ENCODE data around the gene MAMDC4.
"Not testable (repeated sequence)": the region's sequence is repeated elsewhere in the genome, so short reads cannot be mapped to it uniquely, and the experiment has no call there.

Gene MAMDC4

DNA sequence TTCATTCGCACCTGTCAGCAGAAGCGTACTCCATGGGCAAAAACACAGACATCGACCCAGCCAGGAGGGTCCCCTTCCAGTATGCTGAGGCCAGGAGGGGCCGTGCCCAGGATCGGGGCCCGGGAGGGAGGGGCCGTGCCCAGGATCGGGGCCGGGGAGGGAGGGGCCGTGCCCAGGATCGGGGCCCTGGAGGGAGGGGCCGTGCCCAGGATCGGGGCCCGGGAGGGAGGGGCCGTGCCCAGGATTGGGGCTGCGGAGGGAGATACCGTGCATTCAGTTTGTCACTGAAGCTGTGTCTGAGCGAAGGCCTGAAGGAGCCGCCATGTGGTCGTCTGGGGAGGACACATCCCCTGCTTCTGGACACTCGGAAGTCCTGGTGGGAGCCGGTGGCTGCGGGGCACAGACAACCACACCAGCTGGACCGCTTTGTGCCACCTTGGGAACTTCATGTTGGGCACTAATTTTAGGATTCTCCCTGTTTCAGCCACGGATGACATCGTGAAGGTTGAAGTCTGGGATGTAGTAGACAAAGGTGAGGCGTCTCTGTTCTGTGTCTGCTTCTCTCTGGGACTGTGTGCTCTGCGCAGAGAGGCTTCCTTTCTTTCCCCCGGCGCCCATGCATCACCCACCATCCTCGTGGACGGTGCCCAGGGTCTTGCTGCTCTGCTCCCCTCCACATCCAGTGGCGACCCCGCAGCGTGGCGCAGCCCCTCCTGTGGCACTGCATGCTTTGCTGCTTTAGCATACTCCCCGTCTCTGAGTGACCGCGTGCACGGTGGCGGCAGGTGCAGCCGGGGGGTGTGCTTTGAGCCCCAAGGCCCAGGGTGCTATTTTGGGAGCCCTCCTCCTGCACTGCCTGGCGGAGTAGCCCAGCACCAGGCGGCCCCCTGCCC lies 26.6 kb upstream of the MAMDC4 start:
- no peak for DNase-seq (ENCODE audit: low spot score)

DNA sequence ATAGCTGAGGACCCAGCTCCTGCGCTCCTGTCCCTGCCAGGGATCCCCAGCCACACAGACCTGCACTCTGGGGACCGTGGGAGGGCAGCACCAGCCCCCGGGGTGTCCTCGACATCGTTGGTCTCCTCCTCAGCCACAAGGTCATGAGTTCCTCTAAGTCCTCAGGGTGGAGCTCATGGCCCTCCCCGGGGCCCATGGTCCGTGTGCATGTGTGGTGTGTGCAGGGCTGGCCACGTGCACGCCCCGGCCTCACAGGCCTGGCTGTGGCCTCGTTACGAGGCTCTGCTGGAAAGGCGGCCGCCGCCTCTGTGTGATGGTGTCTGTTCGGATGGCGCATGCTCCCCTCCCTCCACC lies 26.0 kb upstream of the MAMDC4 start:
- DNase-seq (ENCODE audit: low spot score), result no peak

DNA sequence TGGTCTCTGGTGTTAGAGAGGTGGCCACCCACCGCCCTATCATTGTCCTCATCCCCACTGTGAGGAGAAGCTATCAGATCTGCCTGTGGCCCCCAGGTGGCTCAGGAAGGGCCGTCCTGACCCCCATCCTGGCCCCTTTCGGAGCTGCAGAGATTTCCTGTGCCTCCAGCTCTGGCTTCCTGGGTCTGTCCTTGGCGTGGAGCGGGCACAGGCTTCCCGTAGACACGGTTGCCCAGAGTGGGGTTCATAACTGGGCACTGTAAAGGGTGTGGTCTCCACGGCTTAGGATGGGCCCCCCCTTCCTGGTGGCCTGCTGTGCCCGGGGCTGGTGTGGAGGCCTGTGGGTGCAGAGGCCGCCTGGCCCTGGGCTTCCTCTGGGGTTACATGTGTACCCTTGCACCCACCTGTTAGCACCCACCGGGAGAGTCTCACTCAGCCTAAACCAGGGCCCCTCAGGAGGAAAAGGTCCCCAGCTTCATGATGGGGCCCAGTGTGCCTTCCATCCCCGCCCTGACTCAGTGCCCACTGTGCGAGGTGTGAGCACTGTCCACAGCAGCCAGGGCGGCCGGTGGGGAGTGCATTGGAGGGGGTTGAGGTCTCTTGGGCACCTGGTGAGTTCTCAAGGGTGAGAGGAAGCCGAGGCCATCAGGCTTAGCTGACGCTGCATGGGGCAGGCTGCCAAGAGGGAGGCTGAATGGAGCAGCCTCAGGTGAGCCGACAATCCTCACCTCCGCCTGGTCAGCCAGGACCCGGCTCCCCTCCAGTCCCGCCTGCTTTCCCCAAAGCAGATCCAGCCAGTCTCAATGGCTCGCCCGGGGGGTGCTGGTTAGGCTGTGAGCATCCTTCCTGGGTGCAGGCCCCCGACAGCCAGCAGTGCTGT lies 25.2 kb upstream of the MAMDC4 start:
- no peak for DNase-seq (ENCODE audit: low spot score)

DNA sequence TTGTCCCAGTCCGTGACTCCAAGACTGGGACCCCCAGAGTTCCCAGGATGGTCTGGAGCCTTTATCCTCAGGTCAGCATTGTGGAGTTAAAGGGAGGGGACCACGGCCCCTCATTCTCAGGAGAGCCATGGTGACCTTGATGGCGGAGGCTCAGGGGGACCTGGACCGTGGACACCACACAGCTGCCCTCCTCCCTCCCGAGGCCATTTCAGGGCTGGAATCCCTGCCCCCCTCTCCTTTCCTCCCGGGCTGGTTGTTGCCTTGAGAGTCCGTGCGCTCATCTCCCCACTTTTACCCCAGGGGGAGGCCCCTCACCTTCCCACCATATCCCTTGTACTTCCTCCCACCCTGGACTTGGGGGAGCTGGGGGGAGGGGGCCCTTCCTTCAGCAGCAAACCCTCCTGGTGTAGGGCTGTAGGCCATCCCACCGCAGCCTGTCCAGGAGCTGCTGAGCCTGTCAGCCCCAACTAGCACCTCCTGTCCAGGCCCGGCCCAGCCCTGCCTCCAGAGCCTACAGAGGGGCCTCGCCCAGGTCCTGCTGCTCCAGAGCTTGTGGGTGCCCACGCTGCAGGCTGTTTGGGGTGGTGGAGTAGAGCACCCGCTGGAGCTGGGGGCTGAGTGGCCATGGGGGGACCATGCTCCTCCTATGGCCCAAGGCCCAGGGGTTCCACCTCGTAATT lies 24.2 kb upstream of the MAMDC4 start:
- no peak for DNase-seq (ENCODE audit: low spot score)

DNA sequence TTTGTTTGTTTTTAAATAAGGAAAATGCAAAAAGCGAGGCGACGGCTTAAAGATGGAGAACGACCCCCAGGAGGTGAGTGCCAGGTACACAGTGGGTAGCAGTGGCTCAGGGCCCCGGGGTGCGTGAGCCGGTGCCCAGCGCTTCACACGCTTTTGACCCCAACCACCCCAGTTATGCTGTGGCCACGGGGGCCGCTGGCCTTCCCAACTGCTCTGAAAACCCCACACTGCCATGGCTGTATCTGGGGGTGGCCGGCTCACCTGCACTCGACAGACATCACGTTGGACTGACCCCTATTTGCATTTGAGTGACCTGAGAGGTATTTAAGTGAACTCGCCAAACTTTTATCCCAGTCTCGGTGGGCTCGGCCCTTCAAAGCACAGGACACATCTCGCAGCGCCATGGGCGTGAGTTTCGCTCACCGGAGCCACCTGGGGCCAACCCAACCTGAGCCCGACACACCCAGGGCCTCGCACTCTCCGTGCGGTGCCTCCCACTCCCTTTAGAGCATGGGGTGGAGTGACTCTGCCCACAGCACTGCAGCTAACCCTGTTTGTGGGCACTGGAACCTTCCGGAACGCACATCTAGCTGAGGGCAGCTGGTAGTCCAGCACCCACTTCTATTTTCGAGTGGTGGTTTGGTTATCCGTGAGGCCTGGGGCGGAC lies 23.5 kb upstream of the MAMDC4 start:
- no peak for DNase-seq (ENCODE audit: low spot score)

DNA sequence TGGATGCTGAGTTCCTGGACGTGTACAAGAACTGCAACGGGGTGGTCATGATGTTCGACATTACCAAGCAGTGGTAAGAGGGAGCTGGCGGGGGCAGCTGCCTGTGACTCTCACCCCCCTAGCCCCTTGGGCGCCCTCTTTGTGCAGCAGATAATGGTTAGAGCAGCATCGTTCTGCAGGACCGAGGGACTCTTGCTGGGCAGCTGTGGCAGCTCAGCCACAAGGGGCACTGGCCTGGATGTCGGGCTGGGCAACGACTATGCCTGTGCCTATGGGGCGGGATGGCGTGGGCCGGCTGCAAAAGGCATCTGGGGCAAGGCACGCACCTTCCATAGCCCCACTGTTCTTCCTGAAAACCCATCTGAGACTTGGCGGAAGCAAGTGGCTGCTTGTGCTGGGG lies 22.7 kb upstream of the MAMDC4 start:
- no peak for DNase-seq (ENCODE audit: low spot score)

DNA sequence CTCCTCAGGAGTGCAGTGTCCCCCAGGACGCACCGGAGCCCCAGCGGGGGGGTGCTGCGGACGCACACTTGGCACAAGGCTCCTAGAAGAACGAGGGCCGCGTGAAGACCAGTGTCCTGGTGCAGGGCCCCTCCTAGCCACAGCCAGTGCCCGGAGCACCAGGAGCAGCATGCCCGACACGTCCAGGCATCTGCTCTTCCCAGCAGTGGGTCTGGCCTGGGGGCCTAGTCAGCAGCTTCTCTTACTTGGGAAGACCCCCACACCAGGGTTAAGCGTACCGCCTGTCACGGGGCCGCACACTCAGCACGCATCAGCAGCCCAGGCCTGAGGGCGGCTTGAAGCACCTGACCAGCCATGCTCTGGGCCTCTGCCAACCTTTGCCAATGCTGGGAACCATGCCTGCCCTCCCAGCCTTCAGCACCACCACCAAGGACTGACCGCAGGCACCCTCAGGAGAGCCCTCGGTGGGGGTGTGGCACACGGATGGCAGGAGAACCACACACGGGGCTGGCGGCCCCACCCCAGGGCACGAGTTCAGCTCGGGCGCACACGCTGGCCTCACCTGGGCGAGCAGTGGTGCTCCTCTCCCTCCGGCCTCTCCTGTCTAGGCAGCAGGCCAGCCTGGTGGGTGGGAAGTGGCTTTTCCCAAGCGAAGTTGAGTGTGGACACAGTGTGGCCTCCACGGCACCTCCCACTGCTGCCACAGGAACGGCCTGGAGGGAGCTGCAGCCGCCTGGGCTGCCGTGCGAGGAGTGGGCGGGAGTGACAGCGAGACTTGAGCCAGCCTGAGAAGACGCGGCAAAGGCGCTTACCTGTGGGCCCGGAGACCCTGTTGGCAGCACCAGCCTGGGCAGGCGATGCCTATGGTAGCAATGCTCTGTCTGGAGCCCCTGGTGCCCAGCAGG lies 21.9 kb upstream of the MAMDC4 start:
- DNase-seq (ENCODE audit: low spot score), result no peak

DNA sequence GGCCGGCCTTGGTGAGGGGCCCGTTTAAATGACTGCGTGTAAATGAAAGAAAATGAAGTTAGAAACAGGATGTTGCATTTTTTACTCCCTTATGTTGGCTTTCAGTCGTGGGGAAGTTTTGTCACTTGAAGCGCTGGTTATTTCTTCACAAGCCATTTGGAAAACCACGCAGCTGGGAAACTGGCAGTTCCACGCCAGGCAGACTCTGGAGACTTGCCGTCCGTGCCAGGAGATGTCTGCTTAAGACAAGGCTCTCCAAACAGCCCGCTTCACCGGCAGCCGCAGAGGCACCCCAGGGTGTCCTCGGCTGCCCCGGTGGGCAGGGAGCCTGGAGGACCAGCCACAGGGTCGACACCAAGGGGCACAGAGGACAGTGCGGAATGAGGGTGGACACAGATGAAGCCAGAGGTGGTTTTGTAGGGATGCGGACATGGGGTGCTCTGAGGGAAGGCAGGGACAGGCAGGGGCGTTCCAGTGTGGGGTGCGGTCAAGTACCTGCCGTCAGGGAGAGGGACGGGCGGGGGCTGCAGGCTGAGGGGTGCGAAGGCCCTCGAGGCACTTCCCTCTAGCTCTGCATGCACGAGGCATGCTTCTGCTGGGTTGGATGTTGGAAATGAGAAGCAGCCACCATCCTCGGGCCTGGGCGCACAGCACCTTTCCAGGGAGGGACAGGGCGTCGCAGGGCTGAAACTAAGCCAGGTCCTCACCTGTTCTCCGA lies 21.0 kb upstream of the MAMDC4 start:
- no peak for DNase-seq (ENCODE audit: low spot score)

DNA sequence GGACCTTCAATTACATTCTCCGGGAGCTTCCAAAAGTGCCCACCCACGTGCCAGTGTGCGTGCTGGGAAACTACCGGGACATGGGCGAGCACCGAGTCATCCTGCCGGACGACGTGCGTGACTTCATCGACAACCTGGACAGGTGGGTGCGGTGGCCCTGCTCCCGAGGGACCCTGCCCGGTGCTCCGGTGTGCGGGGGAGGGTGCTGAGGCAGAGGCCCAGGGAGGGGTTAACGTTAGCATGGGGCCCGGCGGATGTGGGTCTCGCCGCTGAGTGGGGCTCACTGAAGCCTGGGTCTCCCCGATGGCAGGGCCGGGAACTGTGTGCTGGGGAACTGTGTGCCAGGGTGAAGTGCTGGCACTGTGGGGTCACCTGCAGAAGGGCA lies 20.4 kb upstream of the MAMDC4 start:
- no peak for DNase-seq (ENCODE audit: low spot score)

DNA sequence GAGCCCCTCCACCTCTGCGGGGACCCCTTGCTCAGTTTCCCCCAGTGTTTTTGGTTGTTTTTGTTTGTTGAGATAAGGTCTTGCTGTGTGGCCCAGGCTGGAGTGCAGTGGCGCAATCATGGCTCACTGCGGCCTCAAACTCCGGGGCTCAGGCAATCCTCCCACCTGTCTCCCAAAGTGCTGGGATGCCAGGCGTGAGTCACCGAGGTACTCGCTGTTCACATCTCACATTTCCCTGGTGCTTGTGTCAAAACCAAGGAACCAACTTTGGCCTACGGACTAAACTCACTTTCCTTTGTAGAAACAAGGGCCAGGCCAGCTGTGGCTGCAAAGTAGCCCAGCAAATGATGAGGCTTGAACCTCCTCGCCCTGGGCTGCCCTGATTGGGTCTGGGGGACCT lies 19.6 kb upstream of the MAMDC4 start:
- no peak for DNase-seq (ENCODE audit: low spot score)

DNA sequence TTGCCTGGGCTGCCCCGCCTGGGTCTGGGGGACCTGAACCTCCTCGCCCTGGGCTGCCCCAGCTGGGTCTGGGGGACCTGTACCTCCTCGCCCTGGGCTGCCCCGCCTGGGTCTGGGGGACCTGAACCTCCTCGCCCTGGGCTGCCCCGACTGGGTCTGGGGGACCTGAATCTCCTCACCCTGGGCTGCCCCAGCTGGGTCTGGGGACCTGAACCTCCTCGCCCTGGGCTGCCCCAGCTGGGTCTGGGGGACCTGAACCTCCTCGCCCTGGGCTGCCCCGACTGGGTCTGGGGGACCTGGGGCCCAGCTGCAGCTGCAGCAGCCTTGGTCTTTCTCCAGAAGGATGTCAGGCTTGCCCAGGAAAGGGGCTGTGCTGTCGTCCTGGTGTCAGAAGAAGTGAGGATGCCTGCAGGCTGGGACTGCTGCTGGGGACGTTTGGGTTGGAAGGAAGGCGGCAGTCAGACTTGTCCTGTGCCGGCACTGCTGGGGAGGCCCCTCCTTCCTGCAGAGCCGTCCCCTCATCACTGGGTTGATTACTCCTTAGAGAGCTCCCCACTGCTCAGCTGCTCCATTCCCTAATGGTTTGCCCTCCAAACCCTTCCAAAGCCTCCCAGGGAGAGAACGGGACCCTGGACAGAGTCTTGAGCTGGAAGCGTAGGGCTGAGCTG lies 18.6 kb upstream of the MAMDC4 start:
- DNase-seq (ENCODE audit: low spot score), result not testable (repeated sequence)

DNA sequence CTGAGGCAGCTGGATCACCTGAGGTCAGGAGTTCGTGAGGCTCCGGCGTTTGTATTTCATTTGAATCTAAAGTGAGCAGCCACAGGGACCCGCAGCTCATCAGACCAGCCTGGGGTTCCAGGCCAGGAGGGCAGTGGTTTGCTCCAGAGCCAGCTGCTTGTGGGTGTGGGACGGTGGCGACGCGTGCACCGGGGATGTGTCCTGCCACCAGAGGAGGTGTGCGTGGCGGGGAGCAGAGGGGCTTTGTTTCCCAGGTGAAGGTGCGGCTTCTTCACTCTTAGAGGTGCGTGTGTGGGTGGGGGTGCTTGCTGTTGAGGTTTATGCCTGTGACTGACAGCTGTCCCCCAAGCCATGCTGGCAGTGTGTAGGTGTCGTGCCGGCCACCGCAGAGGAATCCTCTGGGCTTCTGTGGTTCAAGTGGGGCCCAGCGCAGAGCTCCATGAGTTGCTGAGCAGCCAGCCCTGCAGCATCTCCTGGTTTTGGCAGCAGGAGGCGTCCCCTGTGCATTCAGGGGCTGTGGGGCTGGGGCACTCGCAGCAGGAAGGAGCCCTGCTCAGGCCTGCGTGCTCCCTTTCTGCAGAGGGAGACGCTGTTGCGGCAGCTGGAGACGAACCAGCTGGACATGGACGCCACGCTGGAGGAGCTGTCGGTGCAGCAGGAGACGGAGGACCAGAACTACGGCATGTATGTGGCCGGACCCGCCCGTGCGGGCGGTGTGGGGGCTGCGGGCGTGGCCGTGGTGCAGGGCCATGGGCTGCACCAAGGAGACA lies 16.8 kb upstream of the MAMDC4 start:
- DNase-seq (ENCODE audit: low spot score), result no peak

DNA sequence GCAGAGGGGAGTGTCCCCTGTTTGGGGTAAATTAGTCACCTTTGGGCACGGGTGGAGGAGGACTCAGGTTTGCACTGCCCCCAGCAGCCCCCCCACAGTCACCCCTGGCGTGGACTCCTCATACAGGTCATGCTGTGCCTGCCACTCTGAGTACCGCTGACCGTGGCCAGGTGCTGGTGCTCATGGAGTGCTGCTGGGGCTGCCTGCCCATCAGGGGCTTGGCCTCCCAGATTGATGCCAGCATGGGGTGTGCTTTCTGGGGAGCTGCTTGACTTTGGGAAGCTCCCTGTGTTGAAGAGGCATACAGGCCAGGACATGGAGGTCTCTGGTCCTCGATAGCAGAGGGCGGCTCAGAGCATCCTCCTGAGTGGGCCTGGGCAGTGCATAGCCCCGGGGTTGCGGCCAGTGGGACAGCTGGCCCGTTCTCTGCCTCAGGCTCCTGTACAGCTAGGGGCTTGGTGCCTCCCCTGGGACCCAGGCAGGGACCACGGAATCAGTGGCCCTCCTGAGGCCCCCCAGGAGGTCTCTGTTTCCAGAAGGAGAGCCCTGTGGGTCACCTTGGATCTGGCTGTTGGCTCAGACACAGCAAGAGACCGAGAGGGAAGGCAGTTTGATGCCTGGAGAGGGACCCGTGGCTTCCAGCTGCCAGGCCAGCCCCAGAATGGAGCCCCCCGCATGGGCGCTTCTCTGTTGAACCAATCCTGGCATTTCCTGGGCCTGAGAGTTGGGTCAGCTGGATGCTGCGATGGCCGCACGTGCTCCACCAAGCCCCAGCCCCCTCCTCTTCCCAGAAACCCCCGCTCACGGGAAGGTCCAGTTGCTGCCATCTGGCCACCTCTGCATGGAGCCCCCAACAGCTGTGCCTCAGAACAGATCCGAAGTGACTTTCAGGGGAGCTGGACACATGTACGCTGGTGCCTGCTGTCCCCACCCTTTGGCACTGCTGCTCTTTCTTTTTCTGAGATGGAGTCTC lies 15.9 kb upstream of the MAMDC4 start:
- no peak for DNase-seq (ENCODE audit: low spot score)

DNA sequence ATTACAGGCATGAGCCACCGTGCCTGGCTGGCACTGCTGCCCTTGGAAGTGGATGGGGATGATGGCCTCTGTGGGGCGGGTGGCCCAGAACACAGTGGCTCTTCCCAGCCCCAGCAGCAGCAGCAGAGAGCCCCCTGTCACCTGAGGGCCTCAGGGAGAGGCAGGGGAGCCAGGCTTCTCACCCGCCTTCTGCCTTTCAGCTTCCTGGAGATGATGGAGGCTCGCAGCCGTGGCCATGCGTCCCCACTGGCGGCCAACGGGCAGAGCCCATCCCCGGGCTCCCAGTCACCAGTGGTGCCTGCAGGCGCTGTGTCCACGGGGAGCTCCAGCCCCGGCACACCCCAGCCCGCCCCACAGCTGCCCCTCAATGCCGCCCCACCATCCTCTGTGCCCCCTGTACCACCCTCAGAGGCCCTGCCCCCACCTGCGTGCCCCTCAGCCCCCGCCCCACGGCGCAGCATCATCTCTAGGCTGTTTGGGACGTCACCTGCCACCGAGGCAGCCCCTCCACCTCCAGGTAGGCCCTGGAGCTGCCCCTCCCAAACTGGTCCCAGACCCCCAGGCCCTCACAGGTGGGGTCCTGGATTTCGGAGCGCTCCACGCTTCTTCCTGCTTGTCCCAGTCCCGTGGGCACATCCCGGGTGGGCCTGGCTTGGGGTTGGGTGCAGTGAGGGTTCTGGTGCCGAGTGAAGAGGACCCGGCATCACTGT lies 14.8 kb upstream of the MAMDC4 start:
- DNase-seq (ENCODE audit: low spot score), result no peak

DNA sequence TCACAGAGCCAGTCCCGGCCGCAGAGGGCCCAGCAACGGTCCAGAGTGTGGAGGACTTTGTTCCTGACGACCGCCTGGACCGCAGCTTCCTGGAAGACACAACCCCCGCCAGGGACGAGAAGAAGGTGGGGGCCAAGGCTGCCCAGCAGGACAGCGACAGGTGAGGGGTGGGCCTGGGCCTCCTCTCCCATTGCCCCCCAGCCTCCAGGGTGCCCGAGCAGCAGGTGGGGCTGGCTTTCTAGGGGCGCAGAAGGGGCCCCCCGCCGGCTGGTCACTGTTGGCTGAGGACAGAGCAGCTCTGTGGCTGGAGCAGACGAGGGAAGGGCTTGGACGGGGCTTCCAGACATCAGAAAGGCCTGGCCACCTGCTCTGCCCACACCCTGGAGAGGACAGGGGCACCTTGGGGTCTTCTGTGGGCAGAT lies 14.3 kb upstream of the MAMDC4 start:
- not testable (repeated sequence) for DNase-seq (ENCODE audit: low spot score)

DNA sequence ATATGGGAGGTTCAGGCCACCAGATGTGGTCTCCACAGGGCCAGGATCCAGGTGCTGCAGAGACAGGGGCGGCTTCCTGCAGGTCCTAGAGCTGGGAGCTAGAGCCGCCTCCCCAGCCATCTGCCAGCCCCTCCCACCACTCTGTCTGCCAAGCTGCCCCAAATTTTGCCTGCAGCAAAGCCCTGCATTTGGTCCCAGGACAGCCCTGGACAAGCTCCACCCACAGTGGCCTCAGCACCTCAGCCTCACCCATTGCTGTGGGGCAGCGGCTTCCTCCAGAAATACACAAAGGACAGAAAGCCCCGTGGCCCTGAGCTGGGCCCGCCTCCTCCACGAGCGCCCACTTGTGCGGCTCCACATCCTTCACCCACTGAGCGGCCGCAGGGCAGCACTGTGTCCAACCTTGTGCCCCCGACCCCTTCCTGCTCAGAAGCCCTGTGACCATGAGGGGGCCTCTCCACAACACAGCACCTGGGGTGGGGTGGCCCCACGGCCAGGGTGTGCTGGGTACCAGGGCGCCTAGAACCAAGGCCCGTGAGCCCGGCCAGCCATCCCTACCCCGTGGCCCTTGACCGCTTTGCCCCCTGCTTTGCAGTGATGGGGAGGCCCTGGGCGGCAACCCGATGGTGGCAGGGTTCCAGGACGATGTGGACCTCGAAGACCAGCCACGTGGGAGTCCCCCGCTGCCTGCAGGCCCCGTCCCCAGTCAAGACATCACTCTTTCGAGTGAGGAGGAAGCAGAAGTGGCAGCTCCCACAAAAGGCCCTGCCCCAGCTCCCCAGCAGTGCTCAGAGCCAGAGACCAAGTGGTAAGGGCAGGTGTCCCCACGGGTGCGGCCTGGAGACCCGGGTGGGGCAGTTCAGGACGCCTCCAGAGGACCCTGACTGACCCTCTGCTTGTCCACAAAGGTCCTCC lies 13.6 kb upstream of the MAMDC4 start:
- DNase-seq (ENCODE audit: low spot score), result no peak
